B cell (primary cell): ENCODE measurements around the gene RIPK1. TPM values are rescaled to one million over a fixed set of nuclear protein-coding genes. Genes with fewer than 3 reads are reported as not detected.
"Not testable (repeated sequence)": the region's sequence is repeated elsewhere in the genome, so short reads cannot be mapped to it uniquely, and the experiment has no call there.

ENCODE experiments used
- ATAC-seq: fragments of 200-7000 bp; cut with Tn5 transposase; one replicate; pipeline ENCODE4 v1.10.0; 2021; ENCODE audit warnings: low read depth, mild to moderate bottlenecking, moderate number of reproducible peaks, moderate library complexity
- CTCF ChIA-PET: fragments of 350-600 bp; sonication (Branson Sonifier 250); formaldehyde crosslinking; loops from one replicate; lab custom pipeline; 2021; ENCODE audit warnings: antibody characterized with exemption, inconsistent platforms; lab: Charles Lee
- POLR2A ChIA-PET: fragments of 350-600 bp; sonication (Branson Sonifier 250); formaldehyde crosslinking; loops from one replicate; lab custom pipeline; 2021; ENCODE audit warnings: antibody characterized with exemption; lab: Charles Lee
- DNase-seq: peaks from one replicate; pipeline ENCODE4 v3.0.0; 2013
- H2AFZ ChIP-seq: 2 replicates; pipeline ENCODE4 v1.6.1; 2012; ENCODE audit warnings: mild to moderate bottlenecking, low read depth, low read length; ENCODE audit not compliant: insufficient read depth, poor library complexity, severe bottlenecking
- H3K27ac ChIP-seq, 2 donors: 1 replicate in 1 of 2; 2 replicates in 1 of 2; pipeline ENCODE4 v1.5.1; 2012 to 2013; ENCODE audit warnings: low read length in 2 of 2, mild to moderate bottlenecking in 2 of 2, moderate library complexity in 1 of 2
- H3K27me3 ChIP-seq, 4 experiments: fragments of 200-600 bp in 1 of 4; sonication (generic) in 1 of 4; replicated peaks in 1 of 4; 1 replicate in 2 of 4; 2 replicates in 2 of 4; pipeline versions ENCODE4 v1.6.1 to v1.7.0; 2013 to 2016; ENCODE audit warnings: low read length in 3 of 4, mild to moderate bottlenecking in 2 of 4, mixed read lengths in 1 of 4, moderate library complexity in 1 of 4; ENCODE audit not compliant: insufficient read depth in 4 of 4, control insufficient read depth in 3 of 4; ENCODE audit errors: control extremely low read depth in 1 of 4
- H3K36me3 ChIP-seq, 2 experiments: replicated peaks in 1 of 2; 1 replicate in 1 of 2; 2 replicates in 1 of 2; pipeline versions ENCODE4 v1.6.1 to v1.7.1; 2013; ENCODE audit warnings: low read length in 1 of 2; ENCODE audit not compliant: insufficient read depth in 2 of 2, control insufficient read depth in 1 of 2; ENCODE audit errors: control extremely low read depth in 1 of 2, extremely low read depth in 1 of 2
- H3K4me1 ChIP-seq, 2 donors: fragments of 200-600 bp in 1 of 2; sonication (generic) in 1 of 2; 1 replicate in 1 of 2; 2 replicates in 1 of 2; pipeline versions ENCODE4 v1.5.1 to v1.6.1; 2013 to 2017; ENCODE audit warnings: low read length in 2 of 2; ENCODE audit not compliant: control insufficient read depth in 2 of 2, insufficient read depth in 2 of 2
- H3K4me2 ChIP-seq: replicated peaks from 2 replicates; pipeline ENCODE3; 2012; ENCODE audit warnings: mild to moderate bottlenecking, low read depth, low read length; ENCODE audit not compliant: poor library complexity, severe bottlenecking
- H3K4me3 ChIP-seq, 5 experiments: fragments of 200-600 bp in 1 of 5; sonication (generic) in 1 of 5; 1 replicate in 3 of 5; 2 replicates in 2 of 5; pipeline versions ENCODE4 v1.5.1 to v1.7.0; 2011 to 2016; ENCODE audit warnings: low read length in 4 of 5, mild to moderate bottlenecking in 4 of 5, low read depth in 2 of 5, control low read depth in 1 of 5, moderate library complexity in 1 of 5; ENCODE audit not compliant: insufficient read depth in 1 of 5; ENCODE audit errors: control extremely low read depth in 1 of 5, extremely low read depth in 1 of 5
- H3K79me2 ChIP-seq: fragments of 200-600 bp; sonication (generic); one replicate; pipeline ENCODE4 v1.6.0; 2016; ENCODE audit warnings: low read length; ENCODE audit not compliant: control insufficient read depth, insufficient read depth
- H3K9ac ChIP-seq: fragments of 200-600 bp; sonication (generic); 2 replicates; pipeline ENCODE4 v1.6.1; 2017; ENCODE audit warnings: mild to moderate bottlenecking, low read length, moderate library complexity
- H3K9me3 ChIP-seq, 3 donors: one replicate each; pipeline versions ENCODE4 v1.6.1 to v1.7.1; 2013; ENCODE audit warnings: low read length in 2 of 3; ENCODE audit not compliant: control insufficient read depth in 2 of 3, insufficient read depth in 1 of 3; ENCODE audit errors: control extremely low read depth in 1 of 3
- H4K20me1 ChIP-seq: 2 replicates; pipeline ENCODE4 v1.6.0; 2012; ENCODE audit warnings: mild to moderate bottlenecking, low read length; ENCODE audit not compliant: insufficient read depth, control insufficient read depth, poor library complexity, severe bottlenecking
- H3K27ac Mint-ChIP-seq: one replicate; pipeline ENCODE4 v1.8.0; 2021; ENCODE audit warnings: mixed read lengths
- H3K27me3 Mint-ChIP-seq: one replicate; pipeline ENCODE4 v1.8.0; 2021; ENCODE audit warnings: mixed read lengths
- H3K4me1 Mint-ChIP-seq: one replicate; pipeline ENCODE4 v1.8.0; 2021; ENCODE audit warnings: mixed read lengths
- H3K4me3 Mint-ChIP-seq: one replicate; pipeline ENCODE4 v1.8.0; 2021; ENCODE audit warnings: mixed read lengths
- H3K9me3 Mint-ChIP-seq: one replicate; pipeline ENCODE4 v1.8.0; 2022; ENCODE audit warnings: mixed read lengths; ENCODE audit not compliant: insufficient read depth
- CTCF ChIP-seq: fragments of 200-600 bp; IDR thresholded peaks from one replicate; pipeline ENCODE4 v1.8.0; 2022; ENCODE audit warnings: antibody characterized with exemption, mild to moderate bottlenecking
- EZH2 ChIP-seq: IDR thresholded peaks from 2 replicates; pipeline ENCODE4 v1.6.1; 2012; ENCODE audit warnings: borderline replicate concordance, low read depth, mild to moderate bottlenecking, moderate library complexity, low read length; ENCODE audit not compliant: insufficient read depth, poor library complexity, severe bottlenecking
- WGBS: methylation state at CpG from one replicate; pipeline ENCODE4 v1.1.5; 2013; ENCODE audit warnings: missing lambda C conversion rate; ENCODE audit not compliant: insufficient coverage; 5-methylcytosine and 5-hydroxymethylcytosine counted together
- intact Hi-C: fragments of 100-400 bp; cut with micrococcal nuclease; formaldehyde crosslinking; loops from one replicate; pipeline ENCODE4 v1.10.0; 2022
- polyA plus RNA-seq: library from polyadenylated mRNA; depleted of rRNA; stranded (reverse); fragments of >200 nt; gene quantifications from 2 replicates; pipeline ENCODE4 v1.2.3, GENCODE V29; 2012
- total RNA-seq, 2 donors: library from RNA; stranded (reverse); fragments of 120-200 nt in 1 of 2; gene quantifications; 1 replicate in 1 of 2; 2 replicates in 1 of 2; pipeline versions ENCODE4 v1.2.3 to v1.2.4, GENCODE V29; 2013 to 2022

Gene RIPK1
- total and polyA plus RNA-seq, 2 donors (not counting 1 experiment from before 2014, with no cell fraction given) = 7.3 to 26.2 TPM

- Mint-ChIP-seq H3K27me3 (no peaks in the 10 kb centered on the region), H3K4me3 (no peak overlapping the region), H3K9me3 (no peaks in the 10 kb centered on the region), H3K4me1 (peaks cover 12% of the 10 kb centered on the region), H3K27ac (no peak overlapping the region)
- CTCF ChIA-PET = interaction anchor here (0.9 kb wide), 1 partner anchor 114 kb away, joined by 4 read pairs; no protein-coding TSS in a partner anchor
- ATAC-seq = no peak
- H4K20me1 ChIP-seq = no peaks in the 10 kb centered on the region
- no peaks in the 10 kb centered on the region for H3K27me3 ChIP-seq
- WGBS = 97% methylated on average over 5 of the region's 12 CpGs
- DNase-seq = no peak
- peaks cover 10 to 11% of the 10 kb centered on the region in 2 donors for H3K4me1 ChIP-seq
- intact Hi-C loops = no loop called here
- POLR2A ChIA-PET = no interaction called here
- TF ChIP-seq EZH2 (no peak), CTCF (no peak)
- H3K27ac ChIP-seq = no peak overlapping the region
- peaks cover 6 to 18% of the 10 kb centered on the region in 2 experiments for H3K36me3 ChIP-seq
- no peak overlapping the region for H2AFZ ChIP-seq
- H3K79me2 ChIP-seq = no peaks in the 10 kb centered on the region
- H3K4me3 ChIP-seq = no peak overlapping the region
- no peak overlapping the region for H3K4me2 ChIP-seq
- no peaks in the 10 kb centered on the region for H3K9me3 ChIP-seq
- no peak overlapping the region for H3K9ac ChIP-seq
Observed at GRCh38 chr6:3137057-3137777, 68.9 kb downstream of the RIPK1 start.

GRCh38 chr6:3137873-3138272, 69.6 kb downstream of the RIPK1 start:
- intact Hi-C loops, H3K4me3 Mint-ChIP-seq, H3K9me3 ChIP-seq, H2AFZ ChIP-seq, H4K20me1 ChIP-seq, DNase-seq, H3K27ac ChIP-seq, ATAC-seq, H3K27me3 ChIP-seq, H3K79me2 ChIP-seq, H3K9ac ChIP-seq, H3K9me3 Mint-ChIP-seq, H3K27ac Mint-ChIP-seq, POLR2A ChIA-PET, H3K4me2 ChIP-seq, H3K27me3 Mint-ChIP-seq, H3K4me3 ChIP-seq: not testable (repeated sequence)
- CTCF ChIA-PET = interaction anchor here (1.2 kb wide), 1 partner anchor 91 kb away, joined by 4 read pairs; no protein-coding TSS in a partner anchor
- H3K4me1 ChIP-seq = peaks cover 10 to 11% of the 10 kb centered on the region in 2 donors
- peaks cover 12% of the 10 kb centered on the region for H3K4me1 Mint-ChIP-seq
- WGBS = 100% methylated on average over 1 of the region's 6 CpGs
- peaks cover 6 to 18% of the 10 kb centered on the region in 2 experiments for H3K36me3 ChIP-seq
